Nephron progenitor cell (in vitro differentiated cells): ENCODE measurements around the gene LIPH.
A peak's percentile ranks its signal among the peaks of the same experiment; 100 is the strongest.
"Not testable (repeated sequence)": the region's sequence is repeated elsewhere in the genome, so short reads cannot be mapped to it uniquely, and the experiment has no call there.

Source experiments
- DNase-seq: peaks from one replicate; pipeline ENCODE4 v3.0.0; 2021
- H3K27ac Mint-ChIP-seq: 2 replicates; pipeline ENCODE4 v1.8.0; 2021; ENCODE audit warnings: mild to moderate bottlenecking, moderate library complexity, mixed read lengths
- H3K27me3 Mint-ChIP-seq: 2 replicates; pipeline ENCODE4 v1.8.0; 2021; ENCODE audit warnings: mild to moderate bottlenecking, low read depth, mixed read lengths; ENCODE audit not compliant: poor library complexity
- H3K36me3 Mint-ChIP-seq: 2 replicates; pipeline ENCODE4 v1.8.0; 2021; ENCODE audit warnings: low read depth, mixed read lengths
- H3K4me1 Mint-ChIP-seq: 2 replicates; pipeline ENCODE4 v1.8.0; 2021; ENCODE audit warnings: mixed read lengths
- H3K4me3 Mint-ChIP-seq: 2 replicates; pipeline ENCODE4 v1.8.0; 2021; ENCODE audit warnings: mild to moderate bottlenecking, moderate library complexity, mixed read lengths
- H3K9me3 Mint-ChIP-seq: 2 replicates; pipeline ENCODE4 v1.8.0; 2021; ENCODE audit warnings: mild to moderate bottlenecking, moderate library complexity, mixed read lengths
- TF ChIP-seq, protein P1 (sequence below): fragments of 200-600 bp; sonication (generic); IDR thresholded peaks from 2 replicates; pipeline ENCODE4 v1.5.0; 2021; ENCODE audit warnings: antibody characterized with exemption

LIPH gene

DNA sequence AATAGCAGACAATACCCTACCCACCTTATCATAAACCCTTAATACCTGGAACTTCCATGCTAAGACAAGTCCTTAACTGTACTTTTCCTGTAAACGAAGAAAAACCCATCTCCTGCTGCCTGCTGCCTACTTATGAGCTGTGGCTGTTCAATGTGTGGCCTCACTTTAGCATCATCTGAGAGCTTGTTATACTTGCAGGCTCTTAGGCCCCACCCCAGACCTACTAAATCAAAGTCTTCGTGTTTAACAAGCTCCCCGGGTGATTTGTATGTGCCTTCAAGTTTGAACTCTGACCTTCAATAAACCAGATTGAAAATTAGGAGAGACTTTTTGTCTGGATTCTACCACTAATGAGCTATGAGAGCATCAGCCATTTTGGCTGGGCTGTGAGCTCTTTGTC, 82.8 kb downstream of the LIPH start:
- Mint-ChIP-seq H3K27me3 (no peaks in the 10 kb centered on the region), H3K9me3 (no peaks in the 10 kb centered on the region), H3K36me3 (peaks cover 43% of the 10 kb centered on the region), H3K4me1 (peaks cover 11% of the 10 kb centered on the region), H3K27ac (no peak overlapping the region), H3K4me3 (no peak overlapping the region)
- TF ChIP-seq, protein P1, sequence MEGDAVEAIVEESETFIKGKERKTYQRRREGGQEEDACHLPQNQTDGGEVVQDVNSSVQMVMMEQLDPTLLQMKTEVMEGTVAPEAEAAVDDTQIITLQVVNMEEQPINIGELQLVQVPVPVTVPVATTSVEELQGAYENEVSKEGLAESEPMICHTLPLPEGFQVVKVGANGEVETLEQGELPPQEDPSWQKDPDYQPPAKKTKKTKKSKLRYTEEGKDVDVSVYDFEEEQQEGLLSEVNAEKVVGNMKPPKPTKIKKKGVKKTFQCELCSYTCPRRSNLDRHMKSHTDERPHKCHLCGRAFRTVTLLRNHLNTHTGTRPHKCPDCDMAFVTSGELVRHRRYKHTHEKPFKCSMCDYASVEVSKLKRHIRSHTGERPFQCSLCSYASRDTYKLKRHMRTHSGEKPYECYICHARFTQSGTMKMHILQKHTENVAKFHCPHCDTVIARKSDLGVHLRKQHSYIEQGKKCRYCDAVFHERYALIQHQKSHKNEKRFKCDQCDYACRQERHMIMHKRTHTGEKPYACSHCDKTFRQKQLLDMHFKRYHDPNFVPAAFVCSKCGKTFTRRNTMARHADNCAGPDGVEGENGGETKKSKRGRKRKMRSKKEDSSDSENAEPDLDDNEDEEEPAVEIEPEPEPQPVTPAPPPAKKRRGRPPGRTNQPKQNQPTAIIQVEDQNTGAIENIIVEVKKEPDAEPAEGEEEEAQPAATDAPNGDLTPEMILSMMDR = no peak
- DNase-seq = no peak

GRCh38 chr3:185466123-185466522, 86.3 kb downstream of the LIPH start:
- Mint-ChIP-seq H3K36me3 (peaks cover 34% of the 10 kb centered on the region), H3K4me1 (peaks cover 11% of the 10 kb centered on the region)
- H3K4me3 Mint-ChIP-seq, H3K27me3 Mint-ChIP-seq, DNase-seq, H3K27ac Mint-ChIP-seq, H3K9me3 Mint-ChIP-seq: not testable (repeated sequence)

DNA sequence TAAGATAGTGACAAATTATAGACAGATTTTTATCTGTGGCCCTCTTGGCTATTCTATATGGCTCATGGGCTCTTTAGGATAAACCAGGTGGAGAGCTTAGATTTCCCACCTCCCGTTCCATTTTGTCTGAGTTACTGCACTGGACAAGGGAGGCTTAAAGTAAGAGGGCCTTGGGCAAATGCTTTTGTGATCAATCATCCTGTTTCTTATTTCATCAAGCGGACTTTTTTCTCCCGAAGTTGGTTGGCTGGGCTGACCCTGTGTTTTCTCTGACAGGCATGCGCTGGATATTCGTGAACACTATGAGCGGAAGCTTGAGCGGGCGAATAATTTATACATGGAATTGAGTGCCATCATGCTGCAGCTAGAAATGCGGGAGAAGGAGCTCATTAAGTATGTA, 86.9 kb downstream of the LIPH start:
- Mint-ChIP-seq H3K9me3 (no peaks in the 10 kb centered on the region), H3K36me3 (peaks cover 34% of the 10 kb centered on the region), H3K27ac (no peak overlapping the region), H3K4me3 (no peak overlapping the region), H3K27me3 (peaks cover 4% of the 10 kb centered on the region), H3K4me1 (peaks cover 10% of the 10 kb centered on the region)
- DNase-seq = no peak
- TF ChIP-seq, protein P1 = no peak

DNA sequence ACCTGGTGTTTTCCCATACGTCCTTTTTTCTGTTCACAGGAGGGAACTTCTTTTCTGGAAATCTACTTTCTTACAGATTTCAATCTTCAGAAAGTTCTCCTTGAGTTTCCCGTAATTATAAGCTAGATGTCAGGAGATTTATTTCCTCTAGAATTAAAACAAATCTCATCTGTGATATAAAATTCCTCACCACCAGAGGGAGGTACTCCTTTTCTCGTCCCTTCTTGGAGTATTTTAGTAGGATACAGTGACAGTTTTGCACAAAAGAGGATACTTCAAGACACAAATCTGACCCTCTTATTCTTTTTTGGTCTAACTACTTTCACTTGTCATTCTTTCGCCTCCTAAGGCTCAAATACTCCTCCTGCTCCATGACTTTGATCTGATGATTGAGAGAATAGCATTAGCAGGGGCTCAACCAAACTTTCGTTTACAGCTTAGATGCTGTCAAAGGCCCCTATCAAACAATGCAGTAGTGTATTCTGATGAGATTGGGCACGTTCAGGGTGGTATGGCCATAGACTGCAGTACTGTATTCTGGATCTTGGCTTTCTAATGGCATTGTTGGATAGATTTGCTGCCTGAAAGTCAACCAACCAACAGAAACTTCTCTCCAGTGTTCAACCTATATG, 91.6 kb downstream of the LIPH start:
- Mint-ChIP-seq H3K4me3 (no peak overlapping the region), H3K27ac (no peak overlapping the region), H3K4me1 (no peaks in the 10 kb centered on the region), H3K36me3 (peaks cover 16% of the 10 kb centered on the region), H3K27me3 (peaks cover 11% of the 10 kb centered on the region), H3K9me3 (peaks cover 4% of the 10 kb centered on the region)
- TF ChIP-seq, protein P1 = peak; percentile 39
- DNase-seq = no peak

GRCh38 chr3:185460309-185460708, 92.1 kb downstream of the LIPH start:
- Mint-ChIP-seq H3K9me3 (peaks cover 4% of the 10 kb centered on the region), H3K36me3 (peaks cover 10% of the 10 kb centered on the region), H3K27me3 (peaks cover 11% of the 10 kb centered on the region), H3K27ac (no peak overlapping the region), H3K4me1 (no peaks in the 10 kb centered on the region), H3K4me3 (no peak overlapping the region)
- no peak for DNase-seq
- TF ChIP-seq, protein P1 = no peak

GRCh38 chr3:185457376-185457775, 95.0 kb downstream of the LIPH start:
- Mint-ChIP-seq H3K4me1 (no peaks in the 10 kb centered on the region), H3K27me3 (peaks cover 7% of the 10 kb centered on the region), H3K27ac (no peak overlapping the region), H3K36me3 (peaks cover 3% of the 10 kb centered on the region), H3K9me3 (peaks cover 4% of the 10 kb centered on the region), H3K4me3 (no peak overlapping the region)
- TF ChIP-seq, protein P1 = no peak
- no peak for DNase-seq
